C4-2B (cell line): ENCODE measurements around the gene RC3H2.

Source experiments
- H3K27ac ChIP-seq: fragments of 450-650 bp; 2 replicates; pipeline ENCODE4 v1.5.1; 2017
- ZFX ChIP-seq: fragments of 450-650 bp; IDR thresholded peaks from 2 replicates; pipeline ENCODE4 v1.6.1; 2017
- TF ChIP-seq, protein P1 (sequence below): fragments of 450-650 bp; conservative IDR thresholded peaks from 2 replicates; pipeline ENCODE4 v1.5.1; 2017; ENCODE audit warnings: mild to moderate bottlenecking

RC3H2 gene

DNA sequence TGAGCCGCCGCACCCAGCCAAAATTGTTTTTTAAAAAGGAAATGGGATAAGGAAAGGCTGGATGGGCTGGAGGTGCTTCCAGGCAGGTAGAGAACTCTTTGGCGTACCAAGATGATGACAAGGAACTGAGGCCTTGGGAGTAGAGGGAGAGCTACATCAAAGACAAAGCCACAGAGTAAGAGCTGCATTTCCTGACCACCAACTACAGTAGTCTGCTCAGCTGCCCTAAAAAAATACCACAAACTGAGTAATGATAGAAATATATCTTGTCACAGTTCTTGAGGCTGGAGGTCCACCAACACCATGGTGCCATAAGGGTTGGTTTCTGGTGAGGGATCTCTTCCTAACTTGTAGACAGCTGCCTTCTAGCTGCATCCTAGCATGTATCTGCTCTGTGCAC, 97.0 kb downstream of the RC3H2 start:
- TF ChIP-seq ZFX, result no peak
- TF ChIP-seq, protein P1, sequence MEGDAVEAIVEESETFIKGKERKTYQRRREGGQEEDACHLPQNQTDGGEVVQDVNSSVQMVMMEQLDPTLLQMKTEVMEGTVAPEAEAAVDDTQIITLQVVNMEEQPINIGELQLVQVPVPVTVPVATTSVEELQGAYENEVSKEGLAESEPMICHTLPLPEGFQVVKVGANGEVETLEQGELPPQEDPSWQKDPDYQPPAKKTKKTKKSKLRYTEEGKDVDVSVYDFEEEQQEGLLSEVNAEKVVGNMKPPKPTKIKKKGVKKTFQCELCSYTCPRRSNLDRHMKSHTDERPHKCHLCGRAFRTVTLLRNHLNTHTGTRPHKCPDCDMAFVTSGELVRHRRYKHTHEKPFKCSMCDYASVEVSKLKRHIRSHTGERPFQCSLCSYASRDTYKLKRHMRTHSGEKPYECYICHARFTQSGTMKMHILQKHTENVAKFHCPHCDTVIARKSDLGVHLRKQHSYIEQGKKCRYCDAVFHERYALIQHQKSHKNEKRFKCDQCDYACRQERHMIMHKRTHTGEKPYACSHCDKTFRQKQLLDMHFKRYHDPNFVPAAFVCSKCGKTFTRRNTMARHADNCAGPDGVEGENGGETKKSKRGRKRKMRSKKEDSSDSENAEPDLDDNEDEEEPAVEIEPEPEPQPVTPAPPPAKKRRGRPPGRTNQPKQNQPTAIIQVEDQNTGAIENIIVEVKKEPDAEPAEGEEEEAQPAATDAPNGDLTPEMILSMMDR, result no peak
- H3K27ac ChIP-seq, result no peak overlapping the region

DNA sequence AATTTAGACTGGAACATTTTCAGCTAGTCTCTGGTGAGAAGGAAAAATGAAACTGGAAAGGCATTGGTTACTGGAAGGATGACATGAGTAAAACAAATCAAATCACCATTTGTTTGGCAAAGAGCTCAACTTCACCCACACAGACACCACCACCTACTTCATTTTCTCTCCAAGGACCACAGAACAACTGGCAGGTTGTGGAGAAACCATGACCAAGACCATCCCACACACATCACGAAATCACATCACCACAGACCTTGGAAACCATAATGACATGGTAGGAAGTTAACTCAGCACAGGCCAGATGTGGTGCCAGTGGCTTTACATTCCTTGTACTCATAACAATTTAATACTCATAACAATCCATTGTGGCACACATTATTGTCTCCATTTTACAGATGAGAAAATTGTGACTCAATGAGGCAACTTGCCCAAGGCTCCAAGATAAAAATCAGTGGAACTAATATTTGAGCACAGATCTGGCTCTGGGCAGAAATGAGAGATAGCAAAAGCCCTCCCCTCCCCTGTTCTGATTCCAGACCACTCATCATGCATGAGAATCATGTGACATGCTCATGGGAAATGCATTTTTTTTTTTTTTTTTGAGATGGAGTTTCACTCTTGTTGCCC, 97.8 kb downstream of the RC3H2 start:
- TF ChIP-seq, protein P1, result no peak
- TF ChIP-seq ZFX, result no peak
- H3K27ac ChIP-seq, result no peak overlapping the region

DNA sequence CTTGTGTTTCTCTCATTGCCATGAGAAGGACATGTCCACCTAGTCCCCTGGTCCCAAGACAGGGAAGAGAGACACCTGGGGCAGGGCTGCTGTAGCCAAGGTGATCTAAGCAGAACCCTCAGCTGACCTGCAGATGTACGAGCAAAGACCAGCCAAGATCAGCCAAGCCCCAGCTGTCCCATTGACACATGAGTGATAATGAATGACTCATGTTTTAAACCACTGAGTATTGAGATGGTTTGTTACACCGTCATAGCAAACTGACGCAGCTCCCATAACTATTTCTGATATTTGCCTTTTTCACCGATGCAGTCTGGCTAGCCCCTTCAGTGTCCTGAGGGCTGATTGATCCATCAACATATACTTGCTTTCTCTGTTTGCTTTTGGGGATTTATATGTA, 98.5 kb downstream of the RC3H2 start:
- TF ChIP-seq, protein P1, result no peak
- TF ChIP-seq ZFX, result no peak
- no peak overlapping the region for H3K27ac ChIP-seq

DNA sequence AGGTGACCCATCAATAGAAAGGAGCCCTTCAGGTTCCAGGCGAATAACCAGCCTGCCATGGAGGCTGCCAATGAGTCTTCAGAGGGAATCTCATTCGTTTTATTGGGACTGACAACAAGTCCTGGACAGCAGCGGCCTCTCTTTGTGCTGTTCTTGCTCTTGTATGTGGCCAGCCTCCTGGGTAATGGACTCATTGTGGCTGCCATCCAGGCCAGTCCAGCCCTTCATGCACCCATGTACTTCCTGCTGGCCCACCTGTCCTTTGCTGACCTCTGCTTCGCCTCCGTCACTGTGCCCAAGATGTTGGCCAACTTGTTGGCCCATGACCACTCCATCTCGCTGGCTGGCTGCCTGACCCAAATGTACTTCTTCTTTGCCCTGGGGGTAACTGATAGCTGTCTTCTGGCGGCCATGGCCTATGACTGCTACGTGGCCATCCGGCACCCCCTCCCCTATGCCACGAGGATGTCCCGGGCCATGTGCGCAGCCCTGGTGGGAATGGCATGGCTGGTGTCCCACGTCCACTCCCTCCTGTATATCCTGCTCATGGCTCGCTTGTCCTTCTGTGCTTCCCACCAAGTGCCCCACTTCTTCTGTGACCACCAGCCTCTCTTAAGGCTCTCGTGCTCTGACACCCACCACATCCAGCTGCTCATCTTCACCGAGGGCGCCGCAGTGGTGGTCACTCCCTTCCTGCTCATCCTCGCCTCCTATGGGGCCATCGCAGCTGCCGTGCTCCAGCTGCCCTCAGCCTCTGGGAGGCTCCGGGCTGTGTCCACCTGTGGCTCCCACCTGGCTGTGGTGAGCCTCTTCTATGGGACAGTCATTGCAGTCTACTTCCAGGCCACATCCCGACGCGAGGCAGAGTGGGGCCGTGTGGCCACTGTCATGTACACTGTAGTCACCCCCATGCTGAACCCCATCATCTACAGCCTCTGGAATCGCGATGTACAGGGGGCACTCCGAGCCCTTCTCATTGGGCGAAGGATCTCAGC, 104.8 kb downstream of the RC3H2 start, which contains the start of gene OR1K1:
OR1K1 (plus strand) TSS at position 58 of the 995 bp plus-strand sequence; CDS start at position 58, 0 bp downstream.
- no peak within 1 kb of the TSS for H3K27ac ChIP-seq
- TF ChIP-seq, protein P1, result no peak
- no peak for TF ChIP-seq ZFX

- no peak for TF ChIP-seq ZFX
- TF ChIP-seq, protein P1, result no peak
- H3K27ac ChIP-seq, result no peak overlapping the region
Measured at GRCh38 chr9:122797316-122798063, 107.7 kb downstream of the RC3H2 start.
